Measurements from ENCODE around the gene FAM83C.

DNA sequence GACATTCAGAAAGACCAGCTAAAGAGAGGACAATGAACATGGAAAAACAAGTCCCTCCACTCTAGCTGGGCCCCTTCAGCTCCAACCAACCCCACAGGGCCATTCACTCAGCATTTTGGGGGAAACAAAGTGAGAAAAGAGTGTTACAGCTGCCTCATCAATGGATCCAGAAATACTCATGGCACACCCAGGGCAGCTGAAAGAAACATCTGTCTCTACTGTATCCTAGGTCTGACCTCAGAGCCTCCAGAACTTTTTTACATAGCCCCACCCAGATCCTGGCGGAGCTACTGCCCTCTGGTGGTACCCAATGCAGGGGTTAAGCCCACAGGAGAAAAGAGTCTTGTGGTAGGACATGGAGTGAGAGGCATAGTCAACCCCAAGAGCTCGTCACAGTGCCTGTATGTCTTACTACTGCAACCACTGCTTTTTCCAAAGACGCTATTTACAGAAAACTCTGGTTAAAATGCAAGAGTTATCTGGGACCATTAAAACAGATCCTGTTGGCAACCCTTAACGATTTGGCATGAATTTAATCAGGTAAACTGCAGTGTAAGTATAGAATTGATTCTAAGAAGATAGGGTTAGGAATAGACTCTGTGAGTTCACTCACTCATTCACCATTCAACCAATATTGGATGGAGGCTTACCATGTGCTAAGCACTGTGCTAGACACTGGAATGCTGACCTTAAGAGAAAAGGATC is 37.4 kb upstream of the FAM83C start:
- TF ChIP-seq, protein P1, sequence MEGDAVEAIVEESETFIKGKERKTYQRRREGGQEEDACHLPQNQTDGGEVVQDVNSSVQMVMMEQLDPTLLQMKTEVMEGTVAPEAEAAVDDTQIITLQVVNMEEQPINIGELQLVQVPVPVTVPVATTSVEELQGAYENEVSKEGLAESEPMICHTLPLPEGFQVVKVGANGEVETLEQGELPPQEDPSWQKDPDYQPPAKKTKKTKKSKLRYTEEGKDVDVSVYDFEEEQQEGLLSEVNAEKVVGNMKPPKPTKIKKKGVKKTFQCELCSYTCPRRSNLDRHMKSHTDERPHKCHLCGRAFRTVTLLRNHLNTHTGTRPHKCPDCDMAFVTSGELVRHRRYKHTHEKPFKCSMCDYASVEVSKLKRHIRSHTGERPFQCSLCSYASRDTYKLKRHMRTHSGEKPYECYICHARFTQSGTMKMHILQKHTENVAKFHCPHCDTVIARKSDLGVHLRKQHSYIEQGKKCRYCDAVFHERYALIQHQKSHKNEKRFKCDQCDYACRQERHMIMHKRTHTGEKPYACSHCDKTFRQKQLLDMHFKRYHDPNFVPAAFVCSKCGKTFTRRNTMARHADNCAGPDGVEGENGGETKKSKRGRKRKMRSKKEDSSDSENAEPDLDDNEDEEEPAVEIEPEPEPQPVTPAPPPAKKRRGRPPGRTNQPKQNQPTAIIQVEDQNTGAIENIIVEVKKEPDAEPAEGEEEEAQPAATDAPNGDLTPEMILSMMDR (IDR thresholded peaks at IDR 0.05), result peak; percentile 58
- TF ChIP-seq NR2C2 (CRISPR knock-in tag; IDR thresholded peaks at IDR 0.05), result no peak
- TF ChIP-seq, protein P2, sequence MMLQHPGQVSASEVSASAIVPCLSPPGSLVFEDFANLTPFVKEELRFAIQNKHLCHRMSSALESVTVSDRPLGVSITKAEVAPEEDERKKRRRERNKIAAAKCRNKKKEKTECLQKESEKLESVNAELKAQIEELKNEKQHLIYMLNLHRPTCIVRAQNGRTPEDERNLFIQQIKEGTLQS (CRISPR knock-in tag; conservative IDR thresholded peaks at IDR 0.05), result no peak
- TF ChIP-seq, protein P3, sequence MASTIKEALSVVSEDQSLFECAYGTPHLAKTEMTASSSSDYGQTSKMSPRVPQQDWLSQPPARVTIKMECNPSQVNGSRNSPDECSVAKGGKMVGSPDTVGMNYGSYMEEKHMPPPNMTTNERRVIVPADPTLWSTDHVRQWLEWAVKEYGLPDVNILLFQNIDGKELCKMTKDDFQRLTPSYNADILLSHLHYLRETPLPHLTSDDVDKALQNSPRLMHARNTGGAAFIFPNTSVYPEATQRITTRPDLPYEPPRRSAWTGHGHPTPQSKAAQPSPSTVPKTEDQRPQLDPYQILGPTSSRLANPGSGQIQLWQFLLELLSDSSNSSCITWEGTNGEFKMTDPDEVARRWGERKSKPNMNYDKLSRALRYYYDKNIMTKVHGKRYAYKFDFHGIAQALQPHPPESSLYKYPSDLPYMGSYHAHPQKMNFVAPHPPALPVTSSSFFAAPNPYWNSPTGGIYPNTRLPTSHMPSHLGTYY (CRISPR knock-in tag; IDR thresholded peaks at IDR 0.05), result no peak
- no peak for TF ChIP-seq JUN (CRISPR knock-in tag; IDR thresholded peaks at IDR 0.05)
- TF ChIP-seq, protein P4, sequence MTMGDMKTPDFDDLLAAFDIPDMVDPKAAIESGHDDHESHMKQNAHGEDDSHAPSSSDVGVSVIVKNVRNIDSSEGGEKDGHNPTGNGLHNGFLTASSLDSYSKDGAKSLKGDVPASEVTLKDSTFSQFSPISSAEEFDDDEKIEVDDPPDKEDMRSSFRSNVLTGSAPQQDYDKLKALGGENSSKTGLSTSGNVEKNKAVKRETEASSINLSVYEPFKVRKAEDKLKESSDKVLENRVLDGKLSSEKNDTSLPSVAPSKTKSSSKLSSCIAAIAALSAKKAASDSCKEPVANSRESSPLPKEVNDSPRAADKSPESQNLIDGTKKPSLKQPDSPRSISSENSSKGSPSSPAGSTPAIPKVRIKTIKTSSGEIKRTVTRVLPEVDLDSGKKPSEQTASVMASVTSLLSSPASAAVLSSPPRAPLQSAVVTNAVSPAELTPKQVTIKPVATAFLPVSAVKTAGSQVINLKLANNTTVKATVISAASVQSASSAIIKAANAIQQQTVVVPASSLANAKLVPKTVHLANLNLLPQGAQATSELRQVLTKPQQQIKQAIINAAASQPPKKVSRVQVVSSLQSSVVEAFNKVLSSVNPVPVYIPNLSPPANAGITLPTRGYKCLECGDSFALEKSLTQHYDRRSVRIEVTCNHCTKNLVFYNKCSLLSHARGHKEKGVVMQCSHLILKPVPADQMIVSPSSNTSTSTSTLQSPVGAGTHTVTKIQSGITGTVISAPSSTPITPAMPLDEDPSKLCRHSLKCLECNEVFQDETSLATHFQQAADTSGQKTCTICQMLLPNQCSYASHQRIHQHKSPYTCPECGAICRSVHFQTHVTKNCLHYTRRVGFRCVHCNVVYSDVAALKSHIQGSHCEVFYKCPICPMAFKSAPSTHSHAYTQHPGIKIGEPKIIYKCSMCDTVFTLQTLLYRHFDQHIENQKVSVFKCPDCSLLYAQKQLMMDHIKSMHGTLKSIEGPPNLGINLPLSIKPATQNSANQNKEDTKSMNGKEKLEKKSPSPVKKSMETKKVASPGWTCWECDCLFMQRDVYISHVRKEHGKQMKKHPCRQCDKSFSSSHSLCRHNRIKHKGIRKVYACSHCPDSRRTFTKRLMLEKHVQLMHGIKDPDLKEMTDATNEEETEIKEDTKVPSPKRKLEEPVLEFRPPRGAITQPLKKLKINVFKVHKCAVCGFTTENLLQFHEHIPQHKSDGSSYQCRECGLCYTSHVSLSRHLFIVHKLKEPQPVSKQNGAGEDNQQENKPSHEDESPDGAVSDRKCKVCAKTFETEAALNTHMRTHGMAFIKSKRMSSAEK (CRISPR knock-in tag; IDR thresholded peaks at IDR 0.05; ENCODE audit: borderline replicate concordance), result no peak
- TF ChIP-seq NFE2L1 (CRISPR knock-in tag; IDR thresholded peaks at IDR 0.05), result no peak
- TF ChIP-seq SP1 (CRISPR knock-in tag; conservative IDR thresholded peaks at IDR 0.05), result no peak
- TF ChIP-seq, protein P5, sequence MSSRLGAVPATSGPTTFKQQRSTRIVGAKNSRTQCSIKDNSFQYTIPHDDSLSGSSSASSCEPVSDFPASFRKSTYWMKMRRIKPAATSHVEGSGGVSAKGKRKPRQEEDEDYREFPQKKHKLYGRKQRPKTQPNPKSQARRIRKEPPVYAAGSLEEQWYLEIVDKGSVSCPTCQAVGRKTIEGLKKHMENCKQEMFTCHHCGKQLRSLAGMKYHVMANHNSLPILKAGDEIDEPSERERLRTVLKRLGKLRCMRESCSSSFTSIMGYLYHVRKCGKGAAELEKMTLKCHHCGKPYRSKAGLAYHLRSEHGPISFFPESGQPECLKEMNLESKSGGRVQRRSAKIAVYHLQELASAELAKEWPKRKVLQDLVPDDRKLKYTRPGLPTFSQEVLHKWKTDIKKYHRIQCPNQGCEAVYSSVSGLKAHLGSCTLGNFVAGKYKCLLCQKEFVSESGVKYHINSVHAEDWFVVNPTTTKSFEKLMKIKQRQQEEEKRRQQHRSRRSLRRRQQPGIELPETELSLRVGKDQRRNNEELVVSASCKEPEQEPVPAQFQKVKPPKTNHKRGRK (CRISPR knock-in tag; IDR thresholded peaks at IDR 0.05; ENCODE audit: borderline replicate concordance), result no peak
- TF ChIP-seq, protein P6, sequence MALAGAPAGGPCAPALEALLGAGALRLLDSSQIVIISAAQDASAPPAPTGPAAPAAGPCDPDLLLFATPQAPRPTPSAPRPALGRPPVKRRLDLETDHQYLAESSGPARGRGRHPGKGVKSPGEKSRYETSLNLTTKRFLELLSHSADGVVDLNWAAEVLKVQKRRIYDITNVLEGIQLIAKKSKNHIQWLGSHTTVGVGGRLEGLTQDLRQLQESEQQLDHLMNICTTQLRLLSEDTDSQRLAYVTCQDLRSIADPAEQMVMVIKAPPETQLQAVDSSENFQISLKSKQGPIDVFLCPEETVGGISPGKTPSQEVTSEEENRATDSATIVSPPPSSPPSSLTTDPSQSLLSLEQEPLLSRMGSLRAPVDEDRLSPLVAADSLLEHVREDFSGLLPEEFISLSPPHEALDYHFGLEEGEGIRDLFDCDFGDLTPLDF (CRISPR knock-in tag; IDR thresholded peaks at IDR 0.05), result no peak
